WERI-Rb-1 (cell line): ENCODE data around the gene SIVA1.
A peak's percentile ranks its signal among the peaks of the same experiment; 100 is the strongest.

Source experiments
- DNase-seq: peaks from one replicate; pipeline ENCODE4 v3.0.0-alpha.2; 2020
- H3K27ac ChIP-seq: fragments of 250-450 bp; sonication (Bioruptor Pico); 2 replicates; pipeline ENCODE4 v1.5.1; 2020; ENCODE audit warnings: mild to moderate bottlenecking, moderate library complexity
- H3K27me3 ChIP-seq: fragments of 250-450 bp; sonication (Bioruptor Pico); 2 replicates; pipeline ENCODE4 v1.5.1; 2021; ENCODE audit warnings: mild to moderate bottlenecking, low read depth, moderate library complexity; ENCODE audit not compliant: insufficient read depth, severe bottlenecking
- H3K36me3 ChIP-seq: fragments of 250-450 bp; sonication (Bioruptor Pico); 2 replicates; pipeline ENCODE4 v1.5.1; 2020; ENCODE audit warnings: mild to moderate bottlenecking, moderate library complexity
- H3K4me3 ChIP-seq: 2 replicates; pipeline ENCODE4 v1.5.1; 2011; ENCODE audit warnings: low read depth, mild to moderate bottlenecking, control low read depth, low read length
- H3K9me3 ChIP-seq: fragments of 250-450 bp; sonication (Bioruptor Pico); 2 replicates; pipeline ENCODE4 v1.5.1; 2021; ENCODE audit warnings: mild to moderate bottlenecking, moderate library complexity; ENCODE audit not compliant: severe bottlenecking
- CTCF ChIP-seq: IDR thresholded peaks from 2 replicates; pipeline ENCODE4 v1.5.1; 2011; ENCODE audit warnings: low read depth, mild to moderate bottlenecking, control low read depth, inconsistent platforms, low read length

SIVA1 gene

DNA sequence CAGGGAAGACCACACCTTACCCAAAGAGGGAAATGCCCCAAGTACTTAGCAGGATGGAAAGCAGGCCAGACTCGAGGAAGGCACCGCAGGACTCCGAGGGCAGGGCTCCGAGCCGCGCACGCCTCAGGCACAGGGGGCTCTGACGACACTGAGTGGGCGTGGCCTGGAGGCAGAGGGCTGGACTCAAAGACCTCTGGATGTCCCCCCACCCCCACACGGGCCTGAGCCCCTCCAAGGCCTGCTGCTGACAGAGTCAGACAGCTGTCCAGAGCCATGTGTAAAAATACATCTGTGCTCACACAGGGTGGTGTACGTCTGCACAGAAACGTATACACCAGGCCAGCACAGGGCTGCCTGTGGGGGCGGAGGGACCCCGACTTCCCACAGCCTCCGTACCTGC lies 41.2 kb downstream of the SIVA1 start:
- Histone ChIP-seq H3K9me3 (no peaks in the 10 kb centered on the region), H3K36me3 (peaks cover 24% of the 10 kb centered on the region), H3K27me3 (no peaks in the 10 kb centered on the region), H3K4me3 (peak overlapping the region; percentile 60), H3K27ac (peak overlapping the region; percentile 74)
- no peak for TF ChIP-seq CTCF
- peak; percentile 44 for DNase-seq

GRCh38 chr14:104794631-104794992 lies 41.7 kb downstream of the SIVA1 start:
- DNase-seq, result peak; percentile 37
- H3K36me3 ChIP-seq, result peaks cover 24% of the 10 kb centered on the region
- TF ChIP-seq CTCF, result no peak
- no peaks in the 10 kb centered on the region for H3K27me3 ChIP-seq
- H3K27ac ChIP-seq, result peak overlapping the region; percentile 74
- H3K9me3 ChIP-seq, result no peaks in the 10 kb centered on the region
- peak overlapping the region; percentile 60 for H3K4me3 ChIP-seq

DNA sequence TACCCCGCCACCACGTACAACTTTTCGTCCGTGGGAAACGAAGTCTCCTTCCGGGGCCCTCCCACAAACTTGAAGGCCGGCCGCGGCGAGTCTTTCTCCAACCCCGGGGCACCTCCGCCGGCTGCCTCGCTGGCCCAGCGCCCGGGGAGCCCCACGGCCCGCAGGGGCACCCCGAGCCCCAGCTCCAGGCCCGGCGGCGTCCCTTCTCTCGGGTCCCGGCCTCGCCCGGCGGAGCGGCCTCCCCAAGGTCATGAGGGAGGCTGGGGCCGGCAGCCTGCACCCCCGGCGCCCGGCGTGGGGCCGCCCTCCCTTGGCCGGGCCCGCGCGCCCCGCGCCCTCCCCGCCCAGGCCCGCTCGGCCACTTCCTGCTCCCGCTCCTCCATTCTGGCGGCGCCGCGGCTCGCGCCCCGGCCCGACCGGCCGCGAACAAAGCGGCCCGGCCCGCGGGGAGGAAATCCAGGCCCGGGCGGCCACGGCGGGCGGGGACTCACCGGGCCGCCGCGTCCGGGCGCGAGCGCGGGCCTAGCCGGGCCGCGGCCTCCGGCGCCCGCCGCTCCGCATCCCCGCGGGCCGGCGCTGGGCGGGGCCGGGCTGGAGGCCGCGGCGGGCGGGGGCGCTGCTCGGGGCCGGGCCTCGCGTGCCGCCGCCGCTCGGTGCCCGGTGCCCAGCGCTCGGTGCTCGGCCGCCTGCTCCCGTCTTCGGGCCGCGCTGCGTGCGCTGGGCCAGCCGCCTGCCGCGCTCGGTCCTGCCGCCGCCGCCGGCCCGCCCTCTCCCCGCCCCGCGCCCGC lies 42.2 kb downstream of the SIVA1 start, which contains the start of gene AKT1:
AKT1 (minus strand) TSS at position 756 of the 788 bp plus-strand sequence. CDS start 3,105 bp downstream, outside the sequence.
- H3K27me3 ChIP-seq, result no peaks in the 10 kb centered on the region

DNA sequence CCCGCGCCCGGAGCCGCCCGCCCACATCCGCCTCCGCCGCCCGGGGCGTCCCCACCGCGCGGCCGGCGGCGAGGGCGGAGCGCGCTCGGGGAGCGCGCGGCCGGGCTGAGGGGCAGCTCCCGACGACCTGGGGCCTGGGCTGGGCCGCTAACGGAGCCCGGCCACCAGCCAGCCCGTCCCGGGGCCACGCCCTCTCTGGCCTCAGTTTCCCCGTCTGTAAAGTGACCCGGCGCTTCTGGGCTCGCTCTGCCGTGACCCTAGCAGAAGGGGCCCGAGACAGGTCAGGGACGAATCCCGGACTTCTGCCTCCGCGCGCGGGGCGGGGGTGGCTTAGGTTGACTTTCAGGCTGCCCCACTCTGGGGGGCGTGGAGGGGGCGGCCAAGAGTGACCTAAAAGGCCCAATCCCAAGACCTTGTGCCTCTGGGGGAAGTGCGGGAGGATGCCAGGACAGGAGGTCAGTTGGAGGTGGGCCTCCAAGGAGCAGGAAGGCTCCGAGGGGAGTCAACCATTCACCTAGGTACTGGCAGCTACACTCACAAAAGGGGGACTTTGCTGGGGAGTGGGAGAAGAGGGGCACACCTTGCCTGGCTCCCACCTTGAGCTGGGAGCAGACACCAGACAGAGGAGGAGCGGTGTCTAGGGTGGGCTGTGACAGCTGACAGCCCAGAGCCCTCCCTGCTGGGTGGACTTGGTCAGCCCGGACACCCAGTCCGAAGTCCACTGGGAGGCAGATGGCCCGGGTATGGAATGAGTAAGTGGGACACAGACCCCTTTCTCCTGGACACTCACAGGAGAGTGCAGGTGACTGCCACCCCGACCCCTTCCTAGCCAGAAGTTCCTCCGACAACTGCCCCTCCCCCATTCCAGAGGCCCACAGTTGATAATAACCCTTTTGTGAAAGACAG lies 43.1 kb downstream of the SIVA1 start:
- H3K27ac ChIP-seq, result 0 out of 2 replicates have a peak overlapping the region, but pooled peaks have one; percentile 45
- peaks cover 17% of the 10 kb centered on the region for H3K36me3 ChIP-seq
- peak overlapping the region; percentile 41 for H3K4me3 ChIP-seq
- peaks cover 1% of the 10 kb centered on the region for H3K27me3 ChIP-seq
- H3K9me3 ChIP-seq, result no peaks in the 10 kb centered on the region
- peak; percentile 33 for DNase-seq
- no peak for TF ChIP-seq CTCF

More for the DNA sequence above, 42.2 kb downstream of the SIVA1 start, which contains the start of gene AKT1:
- no peaks in the 10 kb centered on the region for H3K9me3 ChIP-seq
- peaks cover 24% of the 10 kb centered on the region for H3K36me3 ChIP-seq
- no peak for TF ChIP-seq CTCF
- peak within 1 kb of the TSS; percentile 74 for H3K27ac ChIP-seq
- DNase-seq, result no peak
- peak within 1 kb of the TSS; percentile 60 for H3K4me3 ChIP-seq

DNA sequence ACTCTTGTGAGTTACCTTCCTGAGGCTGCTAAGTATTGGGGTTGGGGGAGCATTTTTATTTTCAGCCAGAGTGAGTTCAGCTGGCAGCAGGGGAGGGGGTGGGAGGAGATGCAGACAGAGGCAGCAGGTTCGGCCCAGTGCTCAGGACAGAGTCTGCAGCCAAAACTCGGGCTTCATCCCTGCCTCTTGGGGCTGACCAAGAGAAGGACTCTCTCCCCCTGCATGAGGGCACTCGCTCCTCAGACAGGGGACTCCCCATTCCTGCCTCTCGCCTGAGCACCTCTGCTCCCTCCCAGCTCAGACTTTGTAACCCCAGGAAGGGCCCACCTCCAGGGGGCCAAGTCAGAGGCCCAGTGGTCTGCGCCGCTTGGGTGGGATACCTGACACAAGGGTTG lies 43.7 kb downstream of the SIVA1 start:
- Histone ChIP-seq H3K27me3 (peaks cover 8% of the 10 kb centered on the region), H3K27ac (no peak overlapping the region), H3K36me3 (peaks cover 11% of the 10 kb centered on the region), H3K9me3 (no peaks in the 10 kb centered on the region), H3K4me3 (no peak overlapping the region)
- no peak for TF ChIP-seq CTCF
- no peak for DNase-seq
